NCI-H69 (cell line): ENCODE results near the gene MYO10.
"Not testable (repeated sequence)": the region's sequence is repeated elsewhere in the genome, so short reads cannot be mapped to it uniquely, and the experiment has no call there.

Source experiments
- DNase-seq: peaks from one replicate; lab custom pipeline; 2025; lab: John Stamatoyannopoulos, UW

MYO10 gene

DNA sequence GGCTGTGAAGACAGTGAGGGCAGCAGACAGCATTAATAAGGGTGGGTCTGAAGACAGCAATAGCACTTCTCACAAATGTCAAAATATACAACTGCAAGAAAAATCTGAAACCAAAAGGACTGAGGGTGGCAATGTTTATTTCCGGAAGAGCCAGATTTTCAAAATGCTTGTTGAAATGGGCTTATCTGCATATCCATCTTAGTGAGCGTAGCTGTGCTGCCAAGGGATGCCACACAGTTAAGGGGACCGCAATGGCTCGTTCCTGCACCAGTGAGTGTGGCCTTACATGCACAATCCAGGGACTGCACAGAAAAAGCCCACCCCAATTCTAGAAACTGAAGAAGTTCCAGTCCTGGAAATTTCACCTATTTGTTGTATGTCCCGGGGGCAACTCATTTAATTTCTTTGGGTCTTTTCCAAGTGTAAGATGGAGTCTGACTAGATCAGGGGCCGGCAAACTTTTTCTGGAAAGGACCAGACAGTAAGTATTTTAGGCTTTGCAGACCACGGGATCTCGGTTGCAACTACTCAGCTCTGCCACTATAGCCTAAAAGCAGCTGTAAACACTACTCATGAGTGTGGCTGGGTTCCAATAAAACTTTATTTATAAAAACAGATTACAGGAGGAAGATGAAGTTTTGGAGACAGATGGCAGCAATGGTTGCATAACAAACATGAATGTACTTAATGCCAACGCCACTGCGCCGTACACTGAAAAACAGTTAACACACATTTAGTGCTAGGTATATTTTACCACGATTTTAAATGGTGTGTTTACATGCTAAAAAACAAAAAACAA, 154.1 kb downstream of the MYO10 start:
- DNase-seq, result no peak

DNA sequence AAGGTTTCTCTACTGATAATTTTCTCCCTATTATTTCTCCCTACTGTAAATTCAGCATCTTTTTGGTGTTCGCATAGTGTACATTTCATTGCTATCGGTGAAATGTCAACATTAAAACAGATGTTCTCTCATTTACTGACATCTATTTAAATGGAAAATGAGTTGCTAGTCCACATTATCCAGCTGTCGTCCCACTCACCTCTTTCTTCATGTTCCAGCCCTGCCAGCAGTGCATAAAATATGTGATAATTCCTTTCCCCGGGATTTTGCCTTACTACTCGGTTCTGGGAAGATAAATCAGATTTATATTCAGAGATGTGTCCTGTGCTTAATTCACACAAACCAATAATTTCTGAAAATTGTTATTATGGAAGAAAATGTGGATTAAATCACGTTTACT, 155.8 kb downstream of the MYO10 start:
- DNase-seq, result peak; percentile 86

DNA sequence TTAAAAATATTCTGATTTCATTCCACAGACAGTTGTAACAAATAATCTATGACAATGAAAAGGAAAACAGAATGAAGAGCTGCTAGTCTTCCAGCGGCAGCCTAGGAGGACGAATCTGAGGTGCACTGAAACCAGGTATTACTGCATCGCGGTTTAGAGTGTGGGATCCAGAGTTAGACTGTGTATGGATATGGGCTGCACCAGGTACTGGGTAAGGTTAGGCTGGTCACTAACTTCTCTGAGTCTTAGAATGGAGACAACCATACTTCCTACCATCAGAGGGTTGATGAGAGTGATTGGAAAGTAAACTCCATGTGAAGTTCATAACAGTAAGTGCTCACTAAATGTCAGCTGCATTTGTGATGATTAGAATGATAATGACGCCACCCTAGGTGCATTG, 158.7 kb downstream of the MYO10 start:
- DNase-seq, result no peak

DNA sequence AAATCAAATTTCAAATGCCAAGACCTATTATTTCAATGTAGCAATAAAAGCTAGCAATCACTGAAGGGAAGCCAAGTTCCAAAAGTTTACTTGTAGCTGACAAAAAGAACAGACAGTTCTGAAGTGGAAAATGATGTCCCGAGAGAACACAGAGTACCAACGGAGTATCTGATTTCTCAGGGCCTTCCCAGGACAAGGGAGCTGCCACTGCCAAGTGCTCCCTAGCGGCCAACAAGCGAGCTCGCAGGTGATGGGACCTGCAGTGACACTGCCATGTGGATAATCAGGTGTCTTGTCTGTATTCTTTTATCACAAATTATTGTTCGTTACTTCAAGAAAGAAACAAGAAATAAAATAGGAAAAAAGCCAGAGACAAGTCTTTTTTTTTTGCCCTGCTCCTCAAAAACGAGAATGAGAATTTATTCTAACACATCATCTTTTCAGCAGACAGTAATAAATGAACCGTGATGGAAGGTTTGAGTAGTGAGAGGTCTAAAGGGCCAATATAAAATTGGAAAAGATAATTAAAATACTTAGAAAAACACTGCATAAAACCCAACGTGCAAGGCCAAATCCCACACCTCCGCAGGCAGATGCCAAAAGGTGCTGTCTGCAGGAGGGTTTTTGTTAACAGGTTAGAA, 159.4 kb downstream of the MYO10 start:
- peak; percentile 80 for DNase-seq

DNA sequence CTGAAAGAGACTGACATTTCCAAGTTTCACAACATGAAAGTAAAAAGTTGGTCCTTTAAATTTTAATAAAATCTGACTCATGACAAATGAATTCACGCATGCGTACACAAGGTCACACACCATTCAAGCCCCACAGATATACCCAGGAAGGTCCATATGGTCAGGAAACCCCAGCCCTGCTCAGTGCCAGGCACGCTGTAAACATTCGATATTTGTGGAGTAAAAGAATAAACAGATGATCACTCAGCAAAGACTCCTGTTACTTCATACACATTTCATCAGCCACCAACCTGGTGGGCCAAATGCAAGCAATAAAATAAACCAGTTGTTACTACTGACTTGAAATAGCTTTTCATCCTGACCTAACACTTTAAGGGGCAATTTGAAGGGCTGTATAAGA, 161.3 kb downstream of the MYO10 start:
- no peak for DNase-seq

DNA sequence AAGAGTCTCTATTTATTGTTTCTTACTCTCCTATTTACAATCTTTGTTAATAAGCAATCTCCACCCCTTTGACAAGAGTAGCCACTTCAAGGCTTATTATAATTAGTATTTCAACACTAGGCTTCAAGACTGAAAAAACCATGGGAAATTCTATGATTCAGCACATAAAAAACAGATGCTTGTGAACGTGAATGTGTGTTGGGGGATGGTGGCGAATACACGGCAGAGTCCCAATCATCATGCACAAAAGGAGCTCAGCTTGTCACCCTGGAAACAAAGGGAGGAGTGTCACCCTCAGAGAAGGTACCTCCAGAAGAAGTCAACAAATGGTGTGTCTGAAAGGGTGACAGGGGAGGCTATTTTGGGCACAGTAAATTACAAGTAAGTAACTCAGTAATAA, 162.1 kb downstream of the MYO10 start:
- peak; percentile 81 for DNase-seq

DNA sequence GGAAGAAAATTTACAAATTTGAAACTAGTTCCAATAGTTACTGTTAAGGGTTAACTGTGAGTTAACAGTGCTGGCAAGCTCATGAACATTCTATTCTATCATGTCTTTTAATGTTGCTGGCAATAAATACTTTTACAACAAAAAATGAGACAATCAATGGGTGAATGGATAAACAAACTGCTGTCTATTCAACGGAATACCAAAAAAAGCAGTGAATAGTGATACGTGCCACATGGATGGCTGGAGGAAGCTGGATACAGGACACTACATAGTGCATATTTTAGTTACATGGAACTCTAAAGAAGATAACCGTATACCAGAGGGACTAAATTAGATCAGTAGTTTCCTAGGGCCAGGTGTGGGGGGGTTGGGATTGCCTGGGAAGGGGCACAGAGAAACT, 163.5 kb downstream of the MYO10 start:
- no peak for DNase-seq

DNA sequence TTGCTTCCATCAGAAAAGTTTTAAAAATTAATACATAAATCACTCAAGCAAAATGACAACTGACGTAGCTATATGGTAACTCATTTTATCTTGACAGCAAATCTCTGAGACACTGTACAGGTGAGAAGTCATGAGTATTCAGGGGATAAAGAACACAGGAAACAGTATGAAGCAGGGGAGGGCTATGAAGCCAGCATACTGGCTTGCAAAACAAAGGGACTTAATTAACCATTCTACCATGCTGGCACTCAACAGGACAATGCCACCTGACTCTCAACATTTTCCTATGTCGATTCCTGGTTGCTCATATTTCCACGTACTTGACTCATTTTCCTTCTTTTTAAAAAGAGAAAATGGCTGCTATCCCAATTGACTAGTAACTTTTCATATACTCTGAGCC, 167.9 kb downstream of the MYO10 start:
- DNase-seq, result peak; percentile 59

DNA sequence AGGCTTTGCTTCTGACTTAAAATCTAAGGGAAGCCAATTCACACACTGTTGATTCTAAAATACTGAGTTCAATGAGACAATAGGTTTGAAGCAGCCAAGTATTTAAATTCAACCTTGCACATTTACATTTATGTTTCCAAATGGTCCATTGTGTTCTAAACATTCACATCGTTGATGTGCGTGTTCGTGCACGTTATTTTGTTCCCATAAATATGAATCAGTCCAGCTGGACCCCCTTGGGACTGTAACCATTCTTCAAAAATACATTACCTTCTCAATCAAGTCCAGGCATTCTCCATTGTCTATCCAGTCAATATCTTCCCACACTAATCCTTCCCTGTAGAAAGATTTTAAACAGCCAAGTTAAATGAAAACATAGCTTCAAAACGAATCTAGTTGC, 172.9 kb downstream of the MYO10 start:
- DNase-seq, result no peak

DNA sequence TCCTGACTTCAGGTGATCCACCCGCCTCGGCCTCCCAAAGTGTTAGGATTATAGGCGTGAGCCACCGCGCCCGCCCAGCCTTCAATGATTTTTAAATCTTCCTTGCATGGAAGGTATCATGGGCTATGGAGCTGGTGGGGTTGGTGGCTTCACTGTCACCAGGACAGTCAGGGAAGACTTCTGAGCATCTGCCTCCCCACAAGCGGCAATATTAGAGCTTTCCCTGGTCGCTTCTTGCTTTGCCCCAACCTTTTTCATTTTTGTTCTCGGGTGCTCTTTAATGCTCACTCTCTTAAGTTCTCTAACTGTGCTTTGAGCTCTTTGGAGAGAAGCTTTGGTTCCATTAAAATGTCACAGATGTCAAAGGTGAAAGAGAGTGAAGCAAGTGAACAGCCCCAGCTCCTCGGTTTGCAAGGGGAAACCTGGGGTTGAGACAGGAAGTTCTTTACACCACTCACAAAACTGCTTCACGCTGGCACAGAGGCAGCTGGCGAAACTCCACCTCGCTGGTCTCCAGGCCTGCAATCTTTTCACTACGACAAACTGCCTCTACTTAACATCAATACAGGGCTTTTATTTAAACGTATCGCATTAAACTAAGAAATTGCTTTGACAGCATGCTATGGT, 176.8 kb downstream of the MYO10 start:
- DNase-seq, result peak; percentile 47

DNA sequence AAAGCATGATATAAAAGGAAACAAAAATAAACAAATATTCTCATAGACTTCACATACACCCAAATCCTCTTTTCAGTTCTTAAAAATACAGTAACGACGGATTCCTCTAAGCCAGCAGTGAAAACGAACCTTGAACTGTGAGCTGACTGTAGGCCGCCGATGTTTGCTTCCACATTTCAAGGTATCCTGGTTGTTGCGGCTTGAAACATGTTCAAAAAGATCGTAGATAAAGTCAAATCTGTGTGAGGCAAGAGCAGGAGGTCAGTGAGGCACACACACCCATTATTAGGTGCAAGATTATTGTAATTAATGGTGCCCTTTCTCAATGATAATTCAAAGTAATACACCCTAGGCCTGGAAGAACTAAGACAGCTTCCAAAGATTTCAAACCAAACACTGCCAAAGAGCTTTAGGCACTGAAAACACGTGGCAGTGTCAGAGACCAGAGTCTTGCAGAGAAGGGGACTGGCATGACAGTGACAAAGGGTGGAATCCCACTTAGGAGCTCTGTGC, 178.0 kb downstream of the MYO10 start:
- no peak for DNase-seq

DNA sequence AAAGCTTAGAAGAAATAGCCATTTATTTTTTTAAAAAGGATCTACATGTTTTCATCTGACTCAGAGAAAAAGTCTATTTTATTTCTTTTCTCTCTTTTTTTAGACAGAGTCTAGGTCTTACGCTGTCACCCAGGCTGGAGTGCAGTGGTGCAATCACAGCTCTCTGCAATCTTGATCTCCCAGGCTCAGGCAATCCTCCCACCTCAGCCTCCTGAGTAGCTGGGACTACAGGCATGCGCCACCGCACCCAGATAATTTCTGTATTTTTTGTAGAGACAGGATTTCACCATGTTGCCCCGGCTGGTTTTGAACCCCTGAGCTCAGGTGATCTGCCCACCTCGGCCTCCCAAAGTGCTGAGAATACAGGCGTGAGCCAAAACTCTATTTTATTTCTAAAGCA, 178.5 kb downstream of the MYO10 start:
- DNase-seq, result not testable (repeated sequence)

DNA sequence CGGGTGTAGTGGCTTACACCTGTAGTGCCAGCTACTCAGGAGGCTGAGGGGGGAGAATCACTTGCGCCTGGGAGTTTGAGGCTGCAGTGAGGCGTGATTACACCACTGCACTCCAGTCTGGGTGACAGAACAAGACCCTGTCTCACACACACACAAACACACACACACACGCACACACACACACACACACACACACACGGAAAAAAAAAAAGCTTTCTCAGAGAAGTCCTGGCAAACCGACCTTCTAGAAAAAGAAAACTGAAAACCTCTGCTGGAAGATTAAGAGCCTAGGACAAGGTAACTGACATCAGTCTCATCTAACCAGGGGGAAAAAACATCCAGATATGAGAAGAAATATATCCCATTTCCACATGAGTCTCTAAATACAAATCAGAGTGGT, 178.9 kb downstream of the MYO10 start:
- DNase-seq, result no peak

DNA sequence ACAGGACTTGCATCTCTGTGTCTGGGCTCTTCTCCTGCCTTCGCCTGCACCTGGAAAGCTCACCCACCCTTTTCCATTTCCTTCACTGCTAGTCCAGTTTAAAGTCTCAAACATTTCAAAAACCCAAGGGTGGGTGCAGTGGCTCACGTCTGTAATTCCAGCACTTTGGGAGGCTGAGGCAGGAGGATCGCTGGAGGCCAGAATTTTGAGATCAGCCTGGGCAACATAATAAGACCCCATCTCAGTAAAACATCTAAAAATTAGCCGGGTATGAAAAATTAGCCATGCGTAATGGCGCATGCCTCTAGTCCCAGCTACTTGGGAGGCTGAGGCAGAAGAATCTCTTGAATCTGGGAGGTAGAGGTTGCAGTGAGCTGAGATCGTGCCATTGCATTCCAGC, 179.4 kb downstream of the MYO10 start:
- DNase-seq, result no peak

DNA sequence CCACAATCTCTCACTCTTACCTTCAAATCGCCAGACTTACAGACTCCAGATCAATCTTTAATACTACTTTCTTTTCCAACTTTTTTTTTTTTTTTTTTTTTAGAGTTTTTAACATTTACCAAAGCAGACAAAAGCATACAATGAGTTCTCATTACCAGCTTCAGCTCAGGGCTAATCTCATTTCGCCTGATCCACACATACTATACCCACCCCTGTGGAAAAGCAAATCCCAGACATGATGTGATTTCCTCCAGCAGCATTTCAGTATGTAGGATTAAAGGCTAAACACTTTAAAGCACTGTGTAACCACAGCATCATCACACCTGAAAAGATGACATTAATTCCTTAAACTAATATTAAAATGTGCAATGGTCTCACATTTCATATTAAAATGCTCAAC, 180.4 kb downstream of the MYO10 start:
- DNase-seq, result no peak

DNA sequence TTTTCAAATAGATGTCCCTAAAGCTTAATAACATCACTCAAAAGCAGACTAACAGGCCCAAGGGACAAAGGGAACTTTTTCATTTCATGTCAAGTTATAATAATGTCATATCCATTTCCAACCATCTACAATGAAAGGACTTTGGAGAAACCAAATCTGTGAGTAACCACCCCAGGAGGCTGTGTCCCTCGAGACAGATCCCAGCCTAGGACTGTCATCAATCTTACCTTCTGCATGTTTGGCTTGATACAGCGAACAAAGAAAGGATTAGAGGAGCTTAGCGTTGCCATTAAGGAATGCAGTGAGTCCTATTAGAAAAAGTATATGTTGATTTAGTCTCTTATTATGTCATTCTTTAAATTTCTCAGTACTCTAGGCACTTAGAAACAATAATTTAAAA, 181.5 kb downstream of the MYO10 start:
- DNase-seq, result peak; percentile 74

DNA sequence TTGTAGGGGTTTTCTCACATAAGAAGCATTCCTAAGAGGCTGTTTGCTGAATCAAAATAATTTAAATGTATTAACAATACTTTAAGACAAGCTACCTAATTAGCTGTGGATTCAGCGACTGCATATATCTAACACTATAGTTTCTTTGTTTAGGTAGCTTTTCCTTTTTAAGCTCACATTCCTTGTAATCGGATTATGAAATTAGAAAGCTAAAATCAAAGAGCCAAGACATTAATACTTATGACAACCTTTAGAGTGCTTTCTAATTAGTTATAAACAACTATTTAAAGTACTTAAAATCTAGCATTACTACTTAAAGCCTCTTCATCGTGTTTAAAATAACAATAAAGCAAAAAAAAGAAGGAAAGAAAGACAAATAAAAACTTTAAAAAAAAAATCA, 182.0 kb downstream of the MYO10 start:
- DNase-seq, result no peak

DNA sequence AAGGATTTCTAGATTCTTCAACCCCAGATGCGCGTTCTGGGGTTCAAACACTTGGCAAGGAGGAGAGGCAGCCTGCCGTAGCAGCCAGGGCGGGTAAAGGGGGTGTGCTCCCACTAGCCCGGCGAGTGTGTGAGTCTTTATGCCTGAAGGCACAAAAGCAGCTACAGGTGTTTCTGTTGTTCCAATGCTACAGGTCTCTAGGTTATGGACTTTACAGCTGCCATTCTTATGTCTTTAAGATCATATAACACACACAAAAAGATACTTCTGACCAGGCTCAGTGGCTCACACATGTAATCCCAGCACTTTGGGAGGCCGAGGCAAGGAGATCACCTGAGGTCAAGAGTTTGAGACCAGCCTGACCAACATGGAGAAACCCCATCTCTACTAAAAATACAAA, 185.6 kb downstream of the MYO10 start:
- peak; percentile 28 for DNase-seq

DNA sequence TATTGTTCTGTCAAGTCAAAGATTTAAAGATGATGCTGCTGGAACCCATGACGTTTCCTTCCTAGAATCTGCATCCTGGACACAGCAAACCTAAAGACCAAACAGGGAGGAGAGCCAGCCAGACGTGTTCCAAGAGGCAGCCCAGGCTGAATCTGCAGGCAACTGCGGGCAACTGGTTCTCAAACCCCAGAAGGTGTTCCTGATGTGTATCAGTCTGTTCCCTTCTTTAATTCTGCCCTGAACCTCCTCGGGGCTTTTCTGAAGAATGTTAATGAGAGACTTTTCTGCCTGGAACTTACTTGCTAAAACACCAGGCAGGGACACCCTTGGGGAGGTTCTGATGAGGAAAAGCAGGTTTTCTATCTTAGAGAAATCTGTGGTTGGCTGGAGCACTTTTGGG, 186.5 kb downstream of the MYO10 start:
- no peak for DNase-seq

DNA sequence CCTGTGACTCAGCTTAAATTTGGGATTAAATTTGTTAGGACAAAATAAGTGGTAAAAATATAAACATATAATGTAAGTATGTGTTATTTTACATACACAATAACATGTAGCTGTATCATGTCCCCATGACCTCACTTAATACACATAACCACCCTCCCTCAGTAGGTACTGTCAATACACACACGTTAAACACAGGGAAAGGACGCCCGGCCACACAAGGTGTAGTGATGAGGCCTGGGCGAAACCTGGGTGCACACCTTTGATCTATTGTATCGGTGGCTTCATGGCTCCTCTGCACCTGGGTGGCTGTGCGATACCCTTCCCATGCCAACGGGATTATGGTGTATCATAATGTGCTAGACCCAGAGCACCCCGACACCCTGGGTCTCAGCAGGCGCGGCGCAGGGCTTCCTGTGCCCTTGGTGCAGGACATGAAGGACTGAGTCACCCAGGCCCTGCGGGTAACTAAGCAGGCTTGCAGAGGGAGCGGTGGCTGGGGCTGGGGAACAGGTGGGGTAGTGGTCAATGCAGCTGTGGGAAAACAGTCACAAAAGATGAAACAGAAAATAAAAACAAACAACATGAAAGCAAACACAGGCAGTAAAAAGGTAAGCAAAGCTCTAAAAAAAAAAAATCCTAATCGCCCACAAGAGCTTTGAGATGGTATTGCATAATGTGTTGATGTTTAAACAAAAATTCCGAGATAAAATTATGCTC, 191.8 kb downstream of the MYO10 start:
- DNase-seq, result no peak

DNA sequence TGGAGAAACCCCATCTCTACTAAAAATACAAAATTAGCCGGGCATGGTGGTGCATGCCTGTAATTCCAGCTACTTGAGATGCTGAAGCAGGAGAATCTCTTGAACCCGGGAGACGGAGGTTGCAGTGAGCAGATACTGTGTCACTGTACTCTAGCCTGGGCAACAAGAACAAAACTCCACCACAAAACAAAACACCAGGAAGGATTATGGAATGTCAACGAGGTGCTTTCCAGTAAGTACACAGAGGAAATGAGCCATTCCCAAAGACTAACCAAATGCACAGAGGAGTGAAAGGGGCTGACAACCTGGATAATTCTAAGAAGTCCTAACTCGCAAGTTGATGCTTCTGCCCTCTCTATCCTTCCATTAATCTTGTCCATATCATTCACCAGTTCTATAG, 193.2 kb downstream of the MYO10 start:
- DNase-seq, result peak; percentile 40

DNA sequence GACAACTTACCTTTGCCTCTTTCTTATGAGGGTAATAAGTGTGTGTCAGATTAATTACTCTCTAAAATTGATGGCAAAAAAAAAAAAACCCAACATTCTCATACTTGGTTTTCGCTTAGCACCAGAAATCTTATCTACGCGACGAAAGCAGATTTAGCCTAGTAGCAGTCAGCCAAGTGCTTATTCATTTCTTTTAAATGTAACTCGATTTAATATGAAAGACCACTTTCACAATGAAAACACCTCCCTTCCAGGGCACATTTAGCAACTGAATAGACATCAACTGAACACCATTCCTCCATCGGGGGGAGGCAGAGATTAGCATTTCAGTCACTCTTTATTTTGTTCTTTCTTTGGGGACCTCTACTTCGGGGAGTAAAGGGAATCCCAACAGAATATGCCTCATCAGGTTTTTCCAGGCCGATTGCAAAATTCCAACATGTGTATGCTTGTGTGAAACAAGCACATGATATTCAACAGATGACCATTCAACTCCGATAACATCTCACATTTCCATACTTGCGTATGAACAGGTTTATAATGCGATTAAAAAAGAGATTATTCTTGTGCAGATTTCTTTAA, 195.2 kb downstream of the MYO10 start:
- DNase-seq, result peak; percentile 65
